SIG-M5 (cell line): Measurements from ENCODE around the gene KDM3A.
"Not testable (repeated sequence)": the region's sequence is repeated elsewhere in the genome, so short reads cannot be mapped to it uniquely, and the experiment has no call there.

ENCODE experiments used
- DNase-seq: peaks from one replicate; lab custom pipeline; 2025; lab: John Stamatoyannopoulos, UW

KDM3A gene

DNA sequence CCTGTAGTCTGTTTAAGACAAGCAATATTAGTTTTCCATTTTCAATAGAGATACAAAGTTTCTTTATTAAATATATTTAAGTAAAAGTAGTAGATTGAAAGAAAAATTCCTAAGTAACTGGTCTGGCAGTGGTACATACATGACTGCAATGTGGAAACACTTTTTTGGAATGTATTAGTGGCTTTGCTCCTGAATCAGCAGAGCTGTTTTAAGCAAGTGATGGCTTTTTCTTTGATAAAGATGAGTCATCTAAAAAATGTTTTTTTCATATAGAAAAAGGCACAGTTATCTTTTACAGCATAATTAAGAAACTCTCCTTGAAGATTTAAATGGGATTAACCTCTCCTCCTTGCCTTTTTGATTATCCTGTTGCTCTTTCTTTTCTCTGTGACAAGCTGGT is 34.9 kb downstream of the KDM3A start:
- DNase-seq, result no peak

DNA sequence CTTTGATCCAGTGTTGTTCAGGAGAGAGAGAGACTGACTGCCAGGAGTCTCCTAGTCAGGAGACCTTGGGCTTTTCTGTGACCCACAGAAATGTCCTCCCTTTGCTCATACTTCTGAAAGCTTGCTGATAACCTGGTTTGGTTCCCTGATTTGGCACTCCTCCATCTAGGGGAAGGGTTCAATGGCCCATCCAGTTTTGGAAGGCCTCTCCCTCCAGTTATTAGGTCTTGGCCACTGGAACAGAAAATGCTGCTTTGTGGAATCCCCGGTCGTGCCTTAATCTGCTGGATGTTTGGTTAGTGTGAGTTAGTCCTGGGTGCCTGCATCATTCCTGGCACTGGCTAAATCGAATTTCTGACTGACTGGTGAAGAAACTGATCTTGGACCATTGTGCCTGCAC is 35.7 kb downstream of the KDM3A start:
- DNase-seq, result no peak

DNA sequence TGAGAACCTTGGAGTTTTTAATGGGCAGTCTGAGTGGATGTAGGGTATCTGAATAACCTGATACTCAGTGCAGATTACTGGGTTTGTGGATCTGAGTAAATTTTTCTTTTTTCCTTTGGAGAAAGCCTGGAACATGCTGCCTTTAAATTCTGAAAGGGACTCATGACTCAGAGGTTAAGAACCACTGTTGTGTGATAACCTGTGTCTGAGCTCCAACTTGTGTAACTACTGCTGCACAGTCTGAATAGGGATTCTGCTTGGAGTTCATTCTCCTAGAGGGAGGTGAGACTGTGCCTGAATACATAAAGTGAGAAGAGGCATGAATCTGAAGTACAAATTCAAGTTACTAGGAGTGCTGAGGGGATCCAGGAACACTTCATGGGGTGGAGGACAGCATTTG is 36.2 kb downstream of the KDM3A start:
- DNase-seq, result no peak

DNA sequence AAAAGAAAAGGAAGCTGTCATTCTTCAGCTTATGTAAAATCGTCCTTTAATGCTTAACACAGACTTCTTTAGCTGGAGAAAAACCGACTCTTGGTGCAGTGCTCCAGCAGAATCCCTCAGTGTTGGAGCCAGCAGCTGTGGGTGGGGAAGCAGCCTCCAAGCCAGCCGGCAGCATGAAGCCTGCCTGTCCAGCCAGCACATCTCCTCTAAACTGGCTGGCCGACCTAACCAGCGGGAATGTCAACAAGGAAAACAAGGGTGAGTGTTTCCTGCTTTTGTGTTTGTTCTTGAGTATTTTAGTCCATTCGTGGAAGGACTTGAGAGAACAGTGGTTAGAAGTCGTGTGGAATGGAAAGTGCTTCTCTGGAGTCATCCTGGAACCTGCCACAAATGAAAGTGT is 38.9 kb downstream of the KDM3A start:
- no peak for DNase-seq

DNA sequence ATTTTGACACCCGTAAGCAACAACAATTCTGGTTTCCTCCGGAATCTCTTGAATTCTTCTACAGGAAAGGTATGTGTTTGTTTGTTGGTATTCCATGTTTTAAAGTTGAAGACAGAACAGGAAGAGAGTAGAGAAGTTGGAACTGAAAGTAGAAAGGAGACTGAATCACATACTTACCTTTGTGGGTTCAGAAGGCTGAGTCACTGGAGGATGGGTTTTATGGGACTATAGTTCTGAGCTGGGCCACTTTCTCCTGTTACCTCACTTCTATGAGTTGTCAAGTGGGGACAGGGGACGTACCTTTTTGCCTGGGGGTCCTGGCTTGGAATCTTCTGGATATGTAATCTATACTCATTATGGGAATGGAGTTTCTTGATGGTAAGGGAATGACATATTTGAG is 40.9 kb downstream of the KDM3A start:
- no peak for DNase-seq

DNA sequence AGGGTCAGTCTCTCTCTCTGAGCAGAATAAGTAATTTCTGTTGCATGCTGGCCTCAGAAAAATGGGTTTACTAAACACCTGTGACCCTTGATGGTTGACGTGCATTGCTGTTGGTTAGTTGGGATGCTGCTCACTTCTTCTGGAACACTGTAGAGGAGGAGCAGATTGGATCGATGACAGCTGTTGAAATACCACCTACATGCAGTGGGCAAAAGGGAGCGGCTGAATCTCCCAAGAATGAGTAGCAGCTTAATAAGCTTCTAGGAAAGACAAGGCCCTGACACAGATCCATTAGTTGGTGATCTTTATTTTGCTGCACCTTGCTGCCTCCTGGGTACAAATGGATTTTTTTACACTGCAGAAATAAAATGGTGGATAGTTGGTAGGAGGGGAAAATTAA is 43.2 kb downstream of the KDM3A start:
- no peak for DNase-seq

DNA sequence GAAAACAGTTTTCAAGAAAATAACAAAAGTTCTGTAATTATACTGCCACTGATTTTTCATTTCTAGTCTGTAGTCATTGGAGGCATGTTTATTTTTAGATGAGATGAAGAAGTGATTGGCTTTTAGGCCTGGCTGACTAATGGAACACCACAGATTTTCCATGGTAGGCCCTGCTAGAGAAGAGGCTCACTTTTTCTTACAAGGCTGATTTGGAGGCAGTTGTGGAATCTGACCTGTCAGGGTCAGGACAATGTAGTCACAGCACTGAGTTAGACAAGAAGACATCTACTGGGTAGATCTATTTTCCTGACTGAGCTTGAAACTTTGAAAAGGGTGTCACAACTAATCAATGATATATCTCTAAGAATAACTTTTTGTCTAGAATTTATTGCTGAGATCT is 43.9 kb downstream of the KDM3A start:
- DNase-seq, result no peak

DNA sequence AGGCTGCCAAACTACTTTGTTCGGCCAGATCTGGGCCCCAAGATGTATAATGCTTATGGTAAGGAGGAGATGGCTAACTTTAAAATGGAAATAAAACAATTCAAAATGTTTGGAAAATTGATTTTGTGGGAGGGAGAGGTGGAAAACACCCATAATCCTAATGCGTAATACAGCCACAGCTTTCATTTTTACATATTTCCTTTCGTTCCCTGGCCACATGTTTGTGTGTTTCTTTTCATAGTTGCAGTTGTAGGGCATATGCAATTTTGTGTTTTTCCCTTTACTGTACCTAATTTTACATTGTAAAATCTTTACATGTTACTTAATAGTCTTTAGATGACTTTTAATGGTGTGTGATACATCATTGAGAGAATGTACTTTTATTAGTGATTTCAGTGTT is 44.6 kb downstream of the KDM3A start:
- no peak for DNase-seq

DNA sequence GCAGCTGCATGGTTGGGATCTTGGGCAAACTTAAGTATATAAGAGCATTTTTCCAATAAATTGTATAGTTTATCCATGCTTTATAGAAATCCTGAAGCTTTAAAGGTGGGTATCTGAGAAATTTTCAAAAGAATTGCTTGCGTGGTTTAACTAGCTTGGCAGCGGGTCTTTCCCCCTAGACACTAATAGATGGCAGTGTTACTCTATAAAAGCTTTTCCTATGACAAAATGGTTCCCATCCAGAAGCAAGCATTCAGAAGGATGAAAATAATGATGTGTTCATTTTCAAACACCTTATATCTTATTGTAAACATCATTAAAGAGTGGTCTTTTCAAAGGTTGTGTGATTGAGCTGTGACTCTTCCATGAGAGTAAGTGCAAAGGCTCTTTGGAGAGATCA is 45.9 kb downstream of the KDM3A start:
- no peak for DNase-seq

DNA sequence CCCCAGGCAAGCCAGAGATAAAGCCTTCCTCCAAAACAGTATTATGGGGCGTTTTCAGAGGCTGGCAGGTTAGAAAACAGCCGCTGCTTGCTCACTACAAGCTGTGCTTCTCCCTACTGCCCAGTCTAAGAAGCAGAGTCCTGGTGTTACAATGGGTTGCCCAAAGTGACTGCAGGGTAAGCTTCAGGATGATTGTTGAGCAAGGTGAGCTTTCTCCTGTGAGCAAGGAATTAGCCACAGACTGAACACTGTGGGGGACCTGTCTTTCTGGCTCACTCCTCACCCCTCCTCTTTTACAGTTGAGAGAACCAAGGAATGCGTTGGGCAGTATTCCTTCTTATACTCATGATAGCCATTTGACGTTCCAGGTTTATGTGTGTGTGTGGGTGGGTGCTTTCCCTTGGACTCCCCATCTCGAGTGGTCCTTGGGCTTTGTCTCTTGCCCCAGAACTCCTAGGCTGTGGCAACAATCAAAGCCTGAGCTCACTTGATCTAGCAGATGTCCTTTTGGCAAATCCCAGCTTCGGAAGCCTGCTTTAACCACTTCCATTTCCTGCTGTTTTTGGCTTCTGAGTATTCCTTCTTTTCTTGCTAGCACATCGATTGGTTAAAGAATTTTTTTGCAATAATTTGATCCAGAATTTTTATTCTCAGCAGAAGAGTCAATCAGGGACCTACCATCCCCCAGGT is 47.5 kb downstream of the KDM3A start:
- DNase-seq, result no peak

DNA sequence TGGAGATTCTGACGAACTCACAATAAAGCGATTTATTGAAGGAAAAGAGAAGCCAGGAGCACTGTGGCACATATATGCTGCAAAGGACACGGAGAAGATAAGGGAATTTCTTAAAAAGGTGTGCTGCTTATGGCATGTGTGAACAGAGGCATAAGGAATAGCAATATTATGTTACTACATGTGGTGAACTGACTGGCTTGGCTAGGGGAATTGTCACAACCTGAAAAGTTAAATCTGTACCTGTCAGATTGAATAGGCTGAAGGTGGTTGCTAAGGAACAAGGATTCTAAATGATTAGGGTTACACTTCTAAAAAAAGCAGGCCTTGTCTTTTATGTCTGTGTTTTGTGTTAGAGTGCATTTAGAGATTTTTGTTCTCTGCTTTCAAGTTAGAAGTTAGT is 48.4 kb downstream of the KDM3A start:
- DNase-seq, result no peak

DNA sequence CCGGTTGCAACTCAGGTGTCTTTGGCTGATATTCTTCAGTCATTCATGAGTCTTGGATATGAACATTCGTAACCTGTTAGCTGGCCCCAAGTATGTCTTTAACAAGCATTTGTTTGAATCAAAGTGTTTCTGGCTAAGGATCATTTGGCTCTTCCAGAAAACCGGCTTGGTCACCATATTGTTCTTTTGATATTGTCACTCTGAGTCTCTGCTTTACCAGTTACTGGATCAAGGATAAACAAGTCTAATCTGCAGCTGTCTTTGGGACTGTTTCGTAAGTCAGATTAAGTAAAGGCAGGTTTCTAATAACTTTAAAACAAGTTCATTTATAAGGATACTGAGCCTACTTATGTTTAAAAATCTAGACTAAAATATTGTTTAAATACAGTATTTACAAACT is 49.1 kb downstream of the KDM3A start:
- DNase-seq, result no peak

DNA sequence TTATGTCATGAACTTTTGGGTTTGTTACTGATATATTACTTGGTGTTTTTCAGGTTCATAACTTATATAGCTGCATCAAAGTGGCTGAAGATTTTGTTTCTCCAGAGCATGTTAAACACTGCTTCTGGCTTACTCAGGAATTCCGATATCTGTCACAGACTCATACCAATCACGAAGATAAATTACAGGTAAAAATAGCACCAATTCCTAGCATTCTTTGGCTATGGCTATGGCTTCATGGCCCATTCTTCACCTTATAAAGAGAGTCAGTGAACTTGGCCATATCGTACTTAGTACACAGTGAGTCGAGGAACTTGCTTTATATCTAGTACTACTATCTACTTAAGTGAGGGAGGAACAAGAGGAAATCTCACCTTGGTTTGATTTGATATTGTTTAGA is 49.9 kb downstream of the KDM3A start:
- DNase-seq, result no peak

DNA sequence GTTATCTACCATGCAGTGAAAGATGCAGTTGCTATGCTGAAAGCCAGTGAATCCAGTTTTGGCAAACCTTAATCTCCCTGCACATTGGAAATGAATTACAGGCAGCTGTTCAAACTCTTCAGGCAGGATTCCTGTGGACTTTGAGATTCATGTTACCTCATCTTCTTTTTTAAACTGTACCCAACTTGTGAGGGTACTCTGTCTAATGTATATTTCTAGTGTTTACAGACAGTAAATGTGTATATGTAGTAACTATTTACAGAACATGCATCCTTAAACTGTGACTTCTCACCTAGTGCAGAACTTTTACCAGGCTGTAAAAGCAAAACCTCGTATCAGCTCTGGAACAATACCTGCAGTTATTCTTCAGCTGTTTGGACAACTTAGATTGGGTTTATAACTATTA is 50.9 kb downstream of the KDM3A start:
- no peak for DNase-seq

DNA sequence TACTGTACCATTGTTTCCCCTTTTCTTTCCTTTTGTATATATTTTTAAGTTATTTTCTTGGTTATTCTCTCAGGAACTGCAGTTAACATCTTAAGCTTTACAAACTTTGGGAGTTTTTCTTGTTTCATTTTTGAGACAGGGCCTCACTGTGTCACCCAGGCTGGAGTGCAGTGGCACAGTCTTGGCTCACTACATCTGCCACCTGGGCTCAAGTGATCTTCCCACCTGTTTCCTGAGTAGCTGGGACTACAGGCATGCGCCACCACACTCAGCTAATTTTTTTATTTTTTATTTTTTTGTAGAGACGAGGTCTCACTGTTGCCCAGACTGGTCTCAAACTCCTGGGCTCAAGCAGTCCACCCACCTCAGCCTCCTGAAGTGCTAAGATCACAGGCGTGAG is 55.2 kb downstream of the KDM3A start:
- not testable (repeated sequence) for DNase-seq

DNA sequence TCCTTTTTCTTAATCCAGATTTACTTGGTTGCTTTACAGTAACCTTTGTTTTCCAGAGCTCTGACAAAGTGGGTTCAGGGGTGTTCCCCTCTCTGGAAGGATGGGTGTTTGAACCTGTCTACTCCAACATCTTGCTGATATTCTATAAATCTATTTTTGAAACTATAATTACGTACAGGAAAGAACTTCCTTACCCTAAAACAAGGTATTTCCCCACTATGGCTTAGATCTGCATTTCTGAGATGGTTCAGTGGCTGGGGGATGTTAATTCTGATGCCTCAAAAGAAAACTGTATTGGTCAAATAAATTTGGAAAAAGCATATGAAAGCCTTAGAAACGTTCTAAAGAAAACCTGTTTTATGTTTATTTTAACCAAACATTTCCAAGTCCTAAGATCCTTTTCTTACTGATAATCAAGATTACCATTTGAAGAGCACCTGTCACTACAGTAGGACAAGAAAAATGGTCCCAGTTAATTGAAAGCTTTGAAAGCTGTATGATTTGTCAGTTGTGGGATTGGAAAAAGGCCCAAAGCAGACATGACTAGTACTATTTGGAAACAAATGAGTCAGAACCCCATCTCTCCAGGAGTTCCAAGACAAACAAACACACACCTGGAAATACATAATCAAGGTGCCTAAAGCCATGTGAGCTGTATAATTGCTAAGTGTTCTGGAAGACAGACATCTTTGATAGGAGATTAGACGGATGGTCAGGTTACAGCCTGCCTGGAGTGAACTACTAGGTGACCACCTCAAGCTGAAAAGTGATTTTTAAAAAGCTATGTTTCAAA is 57.5 kb downstream of the KDM3A start:
- no peak for DNase-seq

DNA sequence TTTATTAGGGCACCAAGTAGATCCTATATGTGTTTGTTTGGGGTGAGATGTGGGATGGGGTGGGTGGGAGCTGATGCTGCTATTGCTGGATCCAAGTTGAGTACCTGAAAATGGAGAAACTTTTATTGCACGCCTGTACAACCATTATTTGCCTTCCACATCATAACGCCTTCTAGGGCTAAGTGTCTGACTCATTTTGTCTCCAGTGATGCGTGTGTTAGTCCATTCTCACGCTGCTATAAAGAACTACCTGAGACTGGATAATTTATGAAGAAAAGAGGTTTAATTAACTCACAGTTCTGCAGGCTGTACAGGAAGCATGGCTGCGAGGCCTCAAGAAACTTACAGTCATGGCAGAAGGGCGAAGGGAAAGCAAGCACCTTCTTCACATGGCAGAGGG is 58.2 kb downstream of the KDM3A start:
- DNase-seq, result no peak

DNA sequence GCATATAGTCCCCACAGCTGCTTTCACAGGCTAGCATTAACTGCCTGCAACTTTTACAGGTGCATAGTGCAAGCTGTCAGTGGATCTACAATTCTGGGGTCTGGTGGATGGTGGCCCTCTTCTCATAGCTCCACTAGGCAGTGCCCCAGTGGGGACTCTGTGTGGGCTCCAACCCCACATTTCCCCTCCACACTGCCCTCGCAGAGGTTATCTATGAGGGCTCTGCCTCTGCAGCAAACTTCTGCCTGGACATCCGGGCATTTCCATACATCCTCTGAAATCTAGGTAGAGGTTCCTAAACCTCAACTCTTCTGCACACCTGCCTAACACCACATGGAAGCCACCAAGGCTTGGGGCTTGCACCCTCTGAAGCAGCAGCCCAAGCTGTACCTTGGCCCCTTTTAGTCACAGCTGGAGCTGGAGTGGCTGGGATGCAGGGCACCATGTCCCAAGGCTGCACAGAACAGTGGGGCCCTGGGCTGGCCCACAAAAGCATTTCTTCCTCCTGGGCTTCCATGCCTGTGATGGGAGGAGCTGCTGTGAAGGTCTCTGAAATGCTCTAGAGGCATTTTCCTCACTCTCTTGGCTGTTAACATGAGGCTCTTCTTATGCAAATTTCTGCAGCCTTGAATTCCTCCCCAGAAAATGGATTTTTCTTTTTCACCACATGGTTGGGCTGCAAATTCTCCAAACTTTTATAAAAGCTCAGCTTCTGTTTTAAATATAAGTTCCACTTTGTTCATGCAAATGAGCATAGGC is 59.3 kb downstream of the KDM3A start:
- no peak for DNase-seq

DNA sequence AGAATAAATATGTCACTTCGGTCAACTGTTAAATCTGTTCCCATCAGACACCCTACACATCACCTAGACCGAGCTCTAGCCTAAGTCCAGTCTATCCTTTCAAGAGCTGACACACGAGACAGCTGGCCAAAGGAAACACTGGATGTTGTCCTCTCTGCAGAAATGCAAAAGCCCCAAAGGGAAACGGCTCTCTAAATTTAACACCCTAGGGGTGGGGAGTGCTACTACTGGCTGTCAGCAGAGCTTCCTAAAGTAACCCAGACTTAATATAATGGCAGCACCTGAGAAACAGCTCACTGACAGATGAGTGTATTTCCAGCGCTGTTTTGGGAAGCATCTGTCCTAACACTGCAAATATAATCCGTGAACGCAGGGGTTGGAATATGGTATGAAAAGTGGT is 66.4 kb downstream of the KDM3A start:
- DNase-seq, result no peak

DNA sequence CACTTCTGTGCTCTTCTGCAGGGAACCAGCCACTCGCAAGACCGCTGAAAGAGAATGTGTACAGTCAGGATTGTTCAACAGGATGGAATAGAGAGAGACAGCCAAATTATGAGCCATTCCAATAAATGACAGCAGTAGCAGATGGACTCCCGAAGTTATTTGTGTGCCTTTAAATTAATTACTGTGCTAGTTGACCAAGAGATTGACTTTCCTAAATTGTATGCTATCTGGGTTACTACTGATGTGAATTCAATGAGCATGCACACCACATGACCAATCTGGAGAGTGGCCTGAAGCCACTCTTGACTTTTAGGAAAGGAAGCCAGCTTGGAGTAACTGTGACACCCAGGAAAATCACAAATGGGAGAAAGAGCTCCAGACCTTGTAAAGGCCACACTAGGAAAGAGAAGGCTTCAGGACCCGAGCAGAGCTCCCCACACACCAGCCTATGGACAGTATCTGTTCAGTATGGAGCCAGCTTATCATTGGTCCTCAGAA is 69.3 kb downstream of the KDM3A start:
- DNase-seq, result no peak

DNA sequence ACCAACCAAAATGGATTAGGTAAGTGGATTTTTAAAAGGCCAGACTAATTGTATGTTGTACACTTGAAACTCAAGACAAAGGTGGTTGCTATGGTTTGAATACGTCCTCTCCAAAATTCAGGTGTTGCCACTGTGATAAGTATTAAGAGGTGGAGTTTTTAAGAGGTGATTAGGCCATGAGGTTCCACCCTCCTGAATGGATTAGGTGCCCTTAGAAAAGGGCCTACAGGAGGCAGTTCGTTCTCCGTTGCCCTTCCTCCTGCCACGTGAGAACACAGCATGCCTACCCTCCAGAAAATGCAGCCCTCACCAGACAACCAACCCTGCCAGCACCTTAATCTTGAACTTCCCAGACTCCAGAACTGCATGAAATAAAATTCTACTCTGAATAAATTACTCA is 70.9 kb downstream of the KDM3A start:
- DNase-seq, result no peak

DNA sequence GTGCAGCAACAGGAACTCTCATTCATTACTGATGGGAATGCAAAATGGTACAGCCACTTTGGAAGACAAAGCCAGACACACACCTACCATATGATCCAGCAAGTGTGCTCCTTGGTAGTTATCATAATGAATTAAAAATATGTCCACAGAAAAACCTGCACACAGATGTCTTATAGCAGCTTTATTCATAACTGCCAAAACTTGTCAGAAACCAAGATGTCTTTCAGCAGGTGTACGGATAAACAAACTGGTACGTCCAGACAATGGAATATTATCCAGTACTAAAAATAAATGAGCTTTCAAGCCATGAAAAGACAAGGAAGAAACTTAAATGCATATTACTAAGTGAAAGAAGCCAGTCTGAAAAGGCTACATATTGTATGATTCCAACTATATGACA is 71.7 kb downstream of the KDM3A start:
- DNase-seq, result no peak
